ENCODE measurements around the gene DCHS1.
A peak's percentile ranks its signal among the peaks of the same experiment; 100 is the strongest.

Gene DCHS1

DNA sequence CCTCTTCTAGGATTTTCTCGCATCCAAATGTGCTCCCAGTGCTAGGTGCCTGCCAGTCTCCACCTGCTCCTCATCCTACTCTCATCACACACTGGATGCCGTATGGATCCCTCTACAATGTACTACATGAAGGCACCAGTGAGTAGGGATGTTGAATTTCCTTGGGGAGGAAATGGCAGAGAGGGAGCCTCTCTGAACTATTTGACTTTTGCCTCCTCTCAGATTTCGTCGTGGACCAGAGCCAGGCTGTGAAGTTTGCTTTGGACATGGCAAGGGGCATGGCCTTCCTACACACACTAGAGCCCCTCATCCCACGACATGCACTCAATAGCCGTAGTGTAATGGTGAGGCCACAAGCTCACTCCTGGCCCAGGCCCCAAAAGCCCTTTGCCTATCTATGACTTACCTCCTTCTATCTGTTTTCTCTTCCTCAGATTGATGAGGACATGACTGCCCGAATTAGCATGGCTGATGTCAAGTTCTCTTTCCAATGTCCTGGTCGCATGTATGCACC, 46.0 kb downstream of the DCHS1 start:
- TF ChIP-seq CTCF (IDR thresholded peaks at IDR 0.05; ENCODE audit: low read depth, low read length), result no peak
- peaks cover 44% of the 10 kb centered on the region for H3K36me3 ChIP-seq
- H3K27ac ChIP-seq, result no peak overlapping the region

GRCh38 chr11:6608726-6609501, 46.7 kb downstream of the DCHS1 start:
- Histone ChIP-seq H3K9me3 (ENCODE audit: severe bottlenecking) (no peaks in the 10 kb centered on the region), H3K36me3 (peaks cover 44% of the 10 kb centered on the region), H3K27ac (no peak overlapping the region), H3K4me3 (ENCODE audit: low read depth, low read length) (no peak overlapping the region), H3K27me3 (ENCODE audit: insufficient read depth, low read depth, severe bottlenecking) (no peaks in the 10 kb centered on the region)
- no peak for TF ChIP-seq CTCF (IDR thresholded peaks at IDR 0.05; ENCODE audit: low read depth, low read length)
- DNase-seq, result no peak

More for the DNA sequence above, 46.0 kb downstream of the DCHS1 start:
- Histone ChIP-seq H3K9me3 (ENCODE audit: severe bottlenecking) (no peaks in the 10 kb centered on the region), H3K4me3 (ENCODE audit: low read depth, low read length) (no peak overlapping the region), H3K27me3 (ENCODE audit: insufficient read depth, low read depth, severe bottlenecking) (no peaks in the 10 kb centered on the region)
- DNase-seq, result no peak

DNA sequence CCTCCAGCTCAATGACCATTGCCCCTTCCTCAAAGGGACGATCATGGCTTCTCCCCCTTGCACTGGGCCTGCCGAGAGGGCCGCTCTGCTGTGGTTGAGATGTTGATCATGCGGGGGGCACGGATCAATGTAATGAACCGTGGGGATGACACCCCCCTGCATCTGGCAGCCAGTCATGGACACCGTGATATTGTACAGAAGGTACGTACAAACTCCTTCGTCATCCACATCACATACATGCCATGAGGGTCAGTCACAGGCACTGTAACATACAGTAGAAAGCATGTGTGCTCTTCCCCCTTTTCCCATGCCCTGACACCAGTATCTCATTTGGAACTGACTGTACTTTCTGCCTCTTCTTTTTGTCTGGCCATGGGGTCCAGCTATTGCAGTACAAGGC, 47.6 kb downstream of the DCHS1 start:
- TF ChIP-seq CTCF (IDR thresholded peaks at IDR 0.05; ENCODE audit: low read depth, low read length), result no peak
- Histone ChIP-seq H3K4me3 (ENCODE audit: low read depth, low read length) (no peak overlapping the region), H3K36me3 (peaks cover 44% of the 10 kb centered on the region), H3K27ac (no peak overlapping the region), H3K9me3 (ENCODE audit: severe bottlenecking) (no peaks in the 10 kb centered on the region), H3K27me3 (ENCODE audit: insufficient read depth, low read depth, severe bottlenecking) (no peaks in the 10 kb centered on the region)
- DNase-seq, result no peak

- H3K36me3 ChIP-seq, result peaks cover 44% of the 10 kb centered on the region
- H3K27ac ChIP-seq, result peak overlapping the region; percentile 65
- DNase-seq, result no peak
- H3K27me3 ChIP-seq (ENCODE audit: insufficient read depth, low read depth, severe bottlenecking), result no peaks in the 10 kb centered on the region
- H3K9me3 ChIP-seq (ENCODE audit: severe bottlenecking), result no peaks in the 10 kb centered on the region
- no peak for TF ChIP-seq CTCF (IDR thresholded peaks at IDR 0.05; ENCODE audit: low read depth, low read length)
- no peak overlapping the region for H3K4me3 ChIP-seq (ENCODE audit: low read depth, low read length)
Measured at GRCh38 chr11:6607190-6607795, 48.3 kb downstream of the DCHS1 start.

DNA sequence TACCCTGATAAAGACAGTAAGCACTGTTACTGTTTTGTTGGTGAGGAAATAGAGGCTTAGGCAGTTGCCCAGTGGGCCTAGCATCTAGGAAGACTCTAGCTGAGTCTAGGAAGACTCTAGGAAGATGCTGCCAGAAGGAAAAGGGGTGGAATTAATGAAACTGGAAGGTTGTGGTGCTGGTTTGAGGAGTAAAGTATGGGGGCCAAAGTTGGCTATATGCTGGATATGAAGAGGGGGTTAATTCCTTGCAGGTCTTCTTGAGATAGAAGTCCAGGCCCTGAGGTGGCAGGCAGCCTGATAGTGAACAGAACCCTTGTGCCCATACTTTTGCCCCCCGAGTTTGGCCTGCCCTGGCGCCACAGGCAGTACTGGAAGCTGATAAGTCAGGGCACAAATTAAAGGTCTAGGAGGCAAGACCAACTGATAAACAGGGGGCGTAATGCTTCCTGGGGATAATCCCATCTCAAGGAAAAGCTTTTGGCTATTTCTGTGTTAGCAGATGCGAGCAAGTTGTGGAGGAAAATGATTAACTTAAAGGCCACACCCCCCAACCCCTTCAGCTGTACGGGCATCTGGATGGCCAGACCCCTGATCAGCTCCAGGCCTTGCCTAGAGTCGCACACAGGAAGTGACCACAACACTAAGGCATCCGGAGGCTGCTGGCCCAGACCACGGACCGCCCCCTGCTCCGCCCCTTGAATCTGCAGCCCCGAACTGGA, 49.0 kb downstream of the DCHS1 start:
- DNase-seq, result peak; percentile 92
- peaks cover 48% of the 10 kb centered on the region for H3K36me3 ChIP-seq
- H3K4me3 ChIP-seq (ENCODE audit: low read depth, low read length), result no peak overlapping the region
- no peaks in the 10 kb centered on the region for H3K27me3 ChIP-seq (ENCODE audit: insufficient read depth, low read depth, severe bottlenecking)
- no peaks in the 10 kb centered on the region for H3K9me3 ChIP-seq (ENCODE audit: severe bottlenecking)
- TF ChIP-seq CTCF (IDR thresholded peaks at IDR 0.05; ENCODE audit: low read depth, low read length), result no peak
- peak overlapping the region; percentile 65 for H3K27ac ChIP-seq
